ENCODE measurements around the gene CRABP2.
A peak's percentile ranks its signal among the peaks of the same experiment; 100 is the strongest.

- TF ChIP-seq EP300 (IDR thresholded peaks at IDR 0.05; ENCODE audit: borderline replicate concordance in 1 of 2, control insufficient read depth in 1 of 2, low read depth in 2 of 2, low read length in 2 of 2): no peak
- TF ChIP-seq REST (IDR thresholded peaks at IDR 0.05; ENCODE audit: low read depth, low read length): no peak
- no peak for TF ChIP-seq TCF12 (IDR thresholded peaks at IDR 0.05; ENCODE audit: low read depth, low read length)
- no peak for TF ChIP-seq ZNF274 (IDR thresholded peaks at IDR 0.05; ENCODE audit: insufficient read depth, insufficient read length)
- no peak for TF ChIP-seq CUX1 (IDR thresholded peaks at IDR 0.05; ENCODE audit: insufficient replicate concordance, low read depth, low read length)
- no peak for TF ChIP-seq CTCF (IDR thresholded peaks at IDR 0.05 in 2 of 3, conservative IDR thresholded peaks at IDR 0.05 in 1 of 3; ENCODE audit: control insufficient read depth in 2 of 3, extremely low read depth in 1 of 3, insufficient read depth in 1 of 3, low read depth in 3 of 3, low read length in 3 of 3)
- no peak; the same call in 1 of the 2 replicates for TF ChIP-seq SPI1 (IDR thresholded peaks at IDR 0.05; ENCODE audit: borderline replicate concordance, insufficient read depth, low read depth, low read length)
- TF ChIP-seq ATF2 (IDR thresholded peaks at IDR 0.05; ENCODE audit: low read length): no peak
- no peak for TF ChIP-seq YY1 (IDR thresholded peaks at IDR 0.05; ENCODE audit: low read depth, low read length)
- TF ChIP-seq ZBTB40 (IDR thresholded peaks at IDR 0.05; ENCODE audit: borderline replicate concordance): peak; percentile 86
- TF ChIP-seq POLR2A (IDR thresholded peaks at IDR 0.05; ENCODE audit: low read depth, low read length): no peak
- no peak for TF ChIP-seq NR2C2 (IDR thresholded peaks at IDR 0.05; ENCODE audit: borderline replicate concordance, control insufficient read depth, insufficient read length, low read depth)
These were observed 22.7 kb upstream of the CRABP2 start, which contains the start of gene METTL25B for GRCh38 chr1:156727926-156728598.

All from GM12878 (cell line).